ENCODE results near the gene MT1A.

The MT1A gene

GRCh38 chr16:56681939-56682702 is 43.7 kb downstream of the MT1A start, which contains the start of gene MT1X:
TSS of gene MT1X (plus strand) at chr16:56682470. CDS start at chr16:56682541, 71 bp downstream.
- peak; percentile 63 for DNase-seq

GRCh38 chr16:56682703-56683397 is 44.4 kb downstream of the MT1A start:
- DNase-seq: no peak

DNA sequence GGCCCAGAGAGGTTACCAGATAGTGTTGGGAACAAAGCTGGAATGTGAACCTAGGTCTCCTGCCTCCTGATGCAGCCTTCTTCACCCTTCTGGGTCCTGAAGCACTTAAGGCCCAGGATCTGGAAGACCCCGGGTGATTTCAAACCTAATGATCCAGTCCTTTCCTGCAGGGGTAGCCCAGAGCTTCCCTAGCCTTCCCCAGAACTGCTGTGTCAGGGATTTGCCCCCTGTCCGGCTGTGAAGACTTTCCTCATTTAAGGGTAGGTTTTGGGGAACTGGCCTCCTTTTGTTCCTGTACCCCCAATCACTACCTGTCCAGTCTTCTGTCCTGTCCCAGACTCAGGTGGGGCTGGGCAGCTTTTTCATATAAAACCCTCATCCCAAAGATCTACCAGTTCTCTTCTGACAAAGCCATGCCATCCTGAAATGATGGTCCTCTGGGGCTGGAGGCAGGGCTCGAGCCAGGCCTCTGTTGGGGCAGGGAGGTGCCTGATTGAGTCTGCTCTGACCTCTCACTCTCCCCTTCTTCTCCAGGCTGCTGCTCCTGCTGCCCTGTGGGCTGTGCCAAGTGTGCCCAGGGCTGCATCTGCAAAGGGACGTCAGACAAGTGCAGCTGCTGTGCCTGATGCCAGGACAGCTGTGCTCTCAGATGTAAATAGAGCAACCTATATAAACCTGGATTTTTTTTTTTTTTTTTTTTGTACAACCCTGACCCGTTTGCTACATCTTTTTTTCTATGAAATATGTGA is 45.1 kb downstream of the MT1A start:
- no peak for DNase-seq

DNA sequence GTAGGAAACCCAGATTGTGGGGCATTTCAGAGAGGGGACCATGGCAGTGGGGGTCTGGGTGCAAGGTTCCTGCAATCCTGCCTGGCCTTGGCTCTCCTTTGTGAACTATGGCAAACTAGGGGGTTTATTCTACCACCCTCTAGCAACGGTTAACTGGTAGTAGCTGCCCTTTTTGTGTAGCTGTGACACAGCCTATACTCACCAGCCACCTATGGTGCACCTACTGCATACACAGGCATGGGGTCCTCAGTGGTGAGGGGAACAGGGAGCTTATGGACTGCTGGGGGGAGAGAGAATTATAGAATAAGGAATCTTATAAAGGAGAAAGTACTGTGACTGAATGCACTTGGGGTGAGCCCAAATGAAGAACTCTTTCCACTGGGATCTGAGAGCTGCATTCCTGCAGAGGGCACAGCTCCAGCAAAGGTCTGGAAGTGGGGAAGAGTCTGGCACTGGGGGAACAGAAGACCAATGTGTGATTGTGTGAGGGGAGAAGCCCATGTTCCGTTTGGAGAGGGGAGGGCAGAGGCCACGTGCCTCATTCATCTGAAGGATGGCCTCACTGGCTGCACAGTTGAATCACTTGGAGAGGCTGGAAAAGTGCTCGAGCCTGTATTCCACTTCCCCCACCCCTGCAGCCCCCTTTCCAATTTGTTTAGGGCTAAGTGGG is 45.9 kb downstream of the MT1A start:
- DNase-seq: no peak

- DNase-seq: no peak
These were observed 46.6 kb downstream of the MT1A start for GRCh38 chr16:56684926-56685590.

GRCh38 chr16:56686758-56687157 is 48.3 kb downstream of the MT1A start:
- DNase-seq: no peak

DNA sequence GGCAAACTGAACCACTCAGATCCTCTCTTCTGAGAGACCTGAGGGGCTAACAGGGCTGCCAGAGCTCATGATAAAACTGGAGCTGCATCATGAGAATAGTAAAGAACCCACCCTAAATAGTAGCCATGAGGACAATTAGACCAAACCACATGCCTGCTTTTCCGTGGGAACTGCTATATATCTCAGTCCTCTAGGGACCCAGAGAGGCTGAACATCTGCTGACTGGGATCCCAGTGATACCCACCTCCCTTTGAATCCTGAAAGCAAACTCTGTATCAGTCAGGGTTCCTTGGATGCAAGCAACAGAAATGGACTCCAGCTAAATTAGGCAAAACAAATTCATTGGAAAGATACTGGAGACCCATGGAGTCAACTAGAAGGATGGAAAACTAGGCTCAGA is 50.3 kb downstream of the MT1A start:
- no peak for DNase-seq

DNA sequence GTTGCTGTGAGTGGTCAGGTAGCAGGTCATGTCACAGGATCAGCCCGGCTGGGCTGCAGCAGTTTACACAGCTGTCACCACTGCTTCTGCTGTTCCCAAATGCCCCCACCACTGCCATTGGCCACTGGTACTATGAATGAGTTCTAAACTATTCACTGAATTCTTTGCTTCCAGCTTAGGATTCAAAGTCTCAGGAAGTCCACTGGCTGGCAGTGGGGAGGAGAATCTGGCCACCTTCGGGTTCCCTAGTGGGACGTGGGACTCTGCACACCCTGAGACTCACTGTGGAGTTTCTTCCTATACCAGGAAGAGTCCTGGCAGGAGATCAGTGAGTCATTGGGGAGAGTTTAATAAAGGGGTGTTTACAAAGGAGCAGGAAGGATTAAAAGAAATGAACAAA is 50.7 kb downstream of the MT1A start:
- no peak for DNase-seq
